Neural cell (in vitro differentiated cells): ENCODE results near the gene TACR2. TPM values are rescaled to one million over a fixed set of nuclear protein-coding genes. Genes with fewer than 3 reads are reported as not detected.

Experiments used
- H2AFZ ChIP-seq: fragments of 200-600, 300-800 bp; sonication (generic), shearing (Covaris generic); 2 replicates; pipeline ENCODE4 v1.6.0; 2014; ENCODE audit warnings: low read depth, mild to moderate bottlenecking, antibody characterized with exemption, low read length, moderate library complexity
- H3F3A ChIP-seq: fragments of 200-600 bp; shearing (Covaris generic); 2 replicates; pipeline ENCODE4 v1.6.1; 2016; ENCODE audit warnings: mild to moderate bottlenecking, moderate library complexity, mixed read lengths, antibody characterized with exemption, low read length; ENCODE audit not compliant: insufficient read depth, poor library complexity, severe bottlenecking
- H3K27ac ChIP-seq: fragments of 200-600, 300-800 bp; sonication (generic), shearing (Covaris generic); 2 replicates; pipeline ENCODE4 v1.5.1; 2014; ENCODE audit warnings: mild to moderate bottlenecking, low read length, moderate library complexity
- H3K27me3 ChIP-seq: fragments of 300-800, 200-600 bp; sonication (generic), shearing (Covaris generic); 2 replicates; pipeline ENCODE4 v1.6.0; 2014; ENCODE audit warnings: mild to moderate bottlenecking, low read depth, low read length, moderate library complexity; ENCODE audit not compliant: insufficient read depth
- H3K36me3 ChIP-seq: fragments of 300-800, 200-600 bp; sonication (generic), shearing (Covaris generic); 2 replicates; pipeline ENCODE4 v1.5.1; 2014; ENCODE audit warnings: mild to moderate bottlenecking, antibody characterized with exemption, low read length, moderate library complexity; ENCODE audit not compliant: insufficient read depth
- H3K4me2 ChIP-seq: fragments of 300-800, 200-600 bp; sonication (generic), shearing (Covaris generic); 2 replicates; pipeline ENCODE4 v1.6.0; 2014; ENCODE audit warnings: mild to moderate bottlenecking, low read length
- H3K4me3 ChIP-seq: fragments of 300-800, 200-600 bp; sonication (generic), shearing (Covaris generic); 2 replicates; pipeline ENCODE4 v1.5.1; 2014; ENCODE audit warnings: mild to moderate bottlenecking, low read length, moderate library complexity
- H3K79me2 ChIP-seq: fragments of 200-600 bp; shearing (Covaris generic); replicated peaks from 2 replicates; pipeline ENCODE4 v1.6.0; 2014; ENCODE audit warnings: mild to moderate bottlenecking, low read length, moderate library complexity; ENCODE audit not compliant: insufficient read depth
- H3K9ac ChIP-seq: fragments of 300-800, 200-600 bp; sonication (generic), shearing (Covaris generic); 2 replicates; pipeline ENCODE4 v1.6.1; 2016; ENCODE audit warnings: mild to moderate bottlenecking, low read length, mixed read lengths
- H3K9me2 ChIP-seq: fragments of 200-600 bp; shearing (Covaris generic); 2 replicates; pipeline ENCODE4 v1.6.1; 2016; ENCODE audit warnings: mild to moderate bottlenecking, low read length, mixed read lengths; ENCODE audit not compliant: insufficient read depth
- H3K9me3 ChIP-seq: fragments of 200-600, 300-800 bp; sonication (generic), shearing (Covaris generic); 2 replicates; pipeline ENCODE4 v1.6.1; 2016; ENCODE audit warnings: mild to moderate bottlenecking, mixed run types, low read length, moderate library complexity, mixed read lengths
- H4K20me1 ChIP-seq: fragments of 200-600 bp; shearing (Covaris generic); 2 replicates; pipeline ENCODE4 v1.6.1; 2016; ENCODE audit warnings: mild to moderate bottlenecking, mixed run types; ENCODE audit not compliant: insufficient read depth
- EP300 ChIP-seq: fragments of 450-650 bp; conservative IDR thresholded peaks from 2 replicates; pipeline ENCODE4 v1.6.1; 2014; ENCODE audit warnings: antibody characterized with exemption, mild to moderate bottlenecking, moderate library complexity; ENCODE audit not compliant: poor library complexity, severe bottlenecking
- EZH2 ChIP-seq: fragments of 200-600, 300-800 bp; shearing (Covaris generic), sonication (generic); IDR thresholded peaks from 2 replicates; pipeline ENCODE4 v1.6.1; 2014; ENCODE audit warnings: antibody characterized with exemption, low read length, borderline replicate concordance, mild to moderate bottlenecking; ENCODE audit not compliant: insufficient read depth, poor library complexity, severe bottlenecking
- MXI1 ChIP-seq: fragments of 450-650 bp; conservative IDR thresholded peaks from 2 replicates; pipeline ENCODE4 v1.6.1; 2014; ENCODE audit warnings: antibody characterized with exemption, mild to moderate bottlenecking; ENCODE audit not compliant: poor library complexity, severe bottlenecking
- POLR2AphosphoS5 ChIP-seq: IDR thresholded peaks from 2 replicates; pipeline ENCODE4 v1.6.1; 2012
- RAD21 ChIP-seq: fragments of 450-650 bp; conservative IDR thresholded peaks from 2 replicates; pipeline ENCODE4 v1.6.1; 2014; ENCODE audit warnings: antibody characterized with exemption, mild to moderate bottlenecking, moderate library complexity
- SMC3 ChIP-seq: fragments of 450-650 bp; conservative IDR thresholded peaks from 2 replicates; pipeline ENCODE4 v1.6.1; 2014; ENCODE audit warnings: antibody characterized with exemption, mild to moderate bottlenecking, moderate library complexity; ENCODE audit not compliant: poor library complexity
- TAF1 ChIP-seq: IDR thresholded peaks from 2 replicates; pipeline ENCODE4 v1.6.1; 2012; ENCODE audit warnings: low read depth
- polyA plus RNA-seq: library from polyadenylated mRNA; depleted of rRNA; stranded (reverse); fragments of >200 nt; gene quantifications from 2 replicates; pipeline ENCODE4 v1.2.3, GENCODE V29; 2014
- TF ChIP-seq, protein P1 (sequence below): IDR thresholded peaks from 2 replicates; pipeline ENCODE4 v1.6.1; 2012; ENCODE audit warnings: borderline replicate concordance
- TF ChIP-seq, protein P2 (sequence below): fragments of 450-650 bp; IDR thresholded peaks from 2 replicates; pipeline ENCODE4 v1.5.1; 2014; ENCODE audit warnings: antibody characterized with exemption, mild to moderate bottlenecking, moderate library complexity; ENCODE audit not compliant: poor library complexity, severe bottlenecking

TACR2 gene
- polyA plus RNA-seq, 1 donor from 2014 or later = not detected

DNA sequence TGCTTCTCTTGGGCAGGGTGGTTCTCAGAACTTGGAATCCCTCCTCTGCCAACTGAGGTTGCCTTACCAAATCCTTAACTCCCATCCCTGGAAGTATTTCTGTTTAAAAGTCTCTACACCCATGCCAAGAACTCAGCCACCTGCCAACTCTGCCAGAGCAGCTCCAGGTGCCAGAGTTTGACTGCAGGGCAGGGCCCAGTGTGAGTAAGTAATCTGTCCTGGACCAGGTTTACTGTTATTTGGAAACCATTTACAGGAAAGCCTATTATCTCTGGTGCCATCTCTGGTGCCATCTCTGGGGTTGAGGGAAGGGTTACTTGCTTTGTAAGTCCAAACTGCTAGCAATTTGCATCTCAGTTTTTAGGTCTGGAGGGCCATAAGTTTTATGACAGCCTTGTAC, 37.1 kb upstream of the TACR2 start:
- no peaks in the 10 kb centered on the region for H3K9me2 ChIP-seq
- H2AFZ ChIP-seq = no peak overlapping the region
- H4K20me1 ChIP-seq = no peaks in the 10 kb centered on the region
- no peaks in the 10 kb centered on the region for H3F3A ChIP-seq
- no peak overlapping the region for H3K27ac ChIP-seq
- H3K4me2 ChIP-seq = no peak overlapping the region
- H3K79me2 ChIP-seq = no peaks in the 10 kb centered on the region
- no peaks in the 10 kb centered on the region for H3K36me3 ChIP-seq
- no peak overlapping the region for H3K9ac ChIP-seq
- TF ChIP-seq MXI1 (no peak), POLR2AphosphoS5 (no peak), EP300 (no peak), EZH2 (no peak), RAD21 (no peak), TAF1 (no peak), SMC3 (no peak)
- TF ChIP-seq, protein P1, sequence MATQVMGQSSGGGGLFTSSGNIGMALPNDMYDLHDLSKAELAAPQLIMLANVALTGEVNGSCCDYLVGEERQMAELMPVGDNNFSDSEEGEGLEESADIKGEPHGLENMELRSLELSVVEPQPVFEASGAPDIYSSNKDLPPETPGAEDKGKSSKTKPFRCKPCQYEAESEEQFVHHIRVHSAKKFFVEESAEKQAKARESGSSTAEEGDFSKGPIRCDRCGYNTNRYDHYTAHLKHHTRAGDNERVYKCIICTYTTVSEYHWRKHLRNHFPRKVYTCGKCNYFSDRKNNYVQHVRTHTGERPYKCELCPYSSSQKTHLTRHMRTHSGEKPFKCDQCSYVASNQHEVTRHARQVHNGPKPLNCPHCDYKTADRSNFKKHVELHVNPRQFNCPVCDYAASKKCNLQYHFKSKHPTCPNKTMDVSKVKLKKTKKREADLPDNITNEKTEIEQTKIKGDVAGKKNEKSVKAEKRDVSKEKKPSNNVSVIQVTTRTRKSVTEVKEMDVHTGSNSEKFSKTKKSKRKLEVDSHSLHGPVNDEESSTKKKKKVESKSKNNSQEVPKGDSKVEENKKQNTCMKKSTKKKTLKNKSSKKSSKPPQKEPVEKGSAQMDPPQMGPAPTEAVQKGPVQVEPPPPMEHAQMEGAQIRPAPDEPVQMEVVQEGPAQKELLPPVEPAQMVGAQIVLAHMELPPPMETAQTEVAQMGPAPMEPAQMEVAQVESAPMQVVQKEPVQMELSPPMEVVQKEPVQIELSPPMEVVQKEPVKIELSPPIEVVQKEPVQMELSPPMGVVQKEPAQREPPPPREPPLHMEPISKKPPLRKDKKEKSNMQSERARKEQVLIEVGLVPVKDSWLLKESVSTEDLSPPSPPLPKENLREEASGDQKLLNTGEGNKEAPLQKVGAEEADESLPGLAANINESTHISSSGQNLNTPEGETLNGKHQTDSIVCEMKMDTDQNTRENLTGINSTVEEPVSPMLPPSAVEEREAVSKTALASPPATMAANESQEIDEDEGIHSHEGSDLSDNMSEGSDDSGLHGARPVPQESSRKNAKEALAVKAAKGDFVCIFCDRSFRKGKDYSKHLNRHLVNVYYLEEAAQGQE = no peak
- no peaks in the 10 kb centered on the region for H3K9me3 ChIP-seq
- H3K4me3 ChIP-seq = no peak overlapping the region
- peaks cover 11% of the 10 kb centered on the region for H3K27me3 ChIP-seq

DNA sequence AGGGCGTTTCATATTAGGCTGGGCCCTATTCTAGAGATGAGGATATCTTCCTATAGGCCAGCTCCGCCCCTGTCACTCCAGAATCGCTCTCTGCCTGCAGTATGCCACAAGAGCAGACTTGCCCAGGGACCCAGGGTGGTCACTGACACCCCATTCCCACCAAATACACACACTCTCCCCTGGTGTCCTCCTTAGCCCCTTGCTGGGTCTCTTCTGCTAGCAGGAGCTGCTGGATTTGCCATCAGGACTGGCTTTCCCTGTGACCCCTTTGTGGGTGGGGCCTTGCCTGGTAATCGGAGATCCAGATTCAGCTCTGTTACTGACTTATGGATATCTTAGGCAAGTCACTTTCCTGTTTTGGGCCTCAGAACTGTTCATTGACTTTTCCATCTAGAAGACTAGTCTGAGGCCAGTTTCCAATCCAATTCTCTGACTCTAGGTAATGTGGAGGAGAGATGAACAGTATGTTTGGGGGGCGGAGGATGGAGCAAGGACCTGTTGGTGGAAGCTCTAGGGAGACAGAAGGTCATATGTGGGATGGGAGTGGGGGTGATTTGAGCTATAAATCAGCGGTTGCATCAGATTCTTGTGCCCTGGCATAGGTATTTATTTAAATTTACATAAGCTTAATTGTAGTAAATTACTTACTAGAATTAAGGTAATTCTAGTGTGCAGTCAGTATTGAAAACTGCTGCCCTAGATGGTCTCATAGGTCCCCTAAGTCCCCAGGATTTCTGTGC, 36.1 kb upstream of the TACR2 start:
- H3K79me2 ChIP-seq = no peaks in the 10 kb centered on the region
- TF ChIP-seq, protein P1 = no peak
- TF ChIP-seq, protein P2, sequence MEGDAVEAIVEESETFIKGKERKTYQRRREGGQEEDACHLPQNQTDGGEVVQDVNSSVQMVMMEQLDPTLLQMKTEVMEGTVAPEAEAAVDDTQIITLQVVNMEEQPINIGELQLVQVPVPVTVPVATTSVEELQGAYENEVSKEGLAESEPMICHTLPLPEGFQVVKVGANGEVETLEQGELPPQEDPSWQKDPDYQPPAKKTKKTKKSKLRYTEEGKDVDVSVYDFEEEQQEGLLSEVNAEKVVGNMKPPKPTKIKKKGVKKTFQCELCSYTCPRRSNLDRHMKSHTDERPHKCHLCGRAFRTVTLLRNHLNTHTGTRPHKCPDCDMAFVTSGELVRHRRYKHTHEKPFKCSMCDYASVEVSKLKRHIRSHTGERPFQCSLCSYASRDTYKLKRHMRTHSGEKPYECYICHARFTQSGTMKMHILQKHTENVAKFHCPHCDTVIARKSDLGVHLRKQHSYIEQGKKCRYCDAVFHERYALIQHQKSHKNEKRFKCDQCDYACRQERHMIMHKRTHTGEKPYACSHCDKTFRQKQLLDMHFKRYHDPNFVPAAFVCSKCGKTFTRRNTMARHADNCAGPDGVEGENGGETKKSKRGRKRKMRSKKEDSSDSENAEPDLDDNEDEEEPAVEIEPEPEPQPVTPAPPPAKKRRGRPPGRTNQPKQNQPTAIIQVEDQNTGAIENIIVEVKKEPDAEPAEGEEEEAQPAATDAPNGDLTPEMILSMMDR = no peak
- TF ChIP-seq RAD21 = no peak
- no peak for TF ChIP-seq TAF1
- no peak for TF ChIP-seq SMC3
- TF ChIP-seq EP300 = no peak
- TF ChIP-seq EZH2 = no peak
- TF ChIP-seq POLR2AphosphoS5 = no peak
- no peaks in the 10 kb centered on the region for H3F3A ChIP-seq
- H3K27ac ChIP-seq = no peak overlapping the region
- no peak overlapping the region for H3K4me2 ChIP-seq
- H2AFZ ChIP-seq = no peak overlapping the region
- peaks cover 11% of the 10 kb centered on the region for H3K27me3 ChIP-seq
- H3K9ac ChIP-seq = no peak overlapping the region
- H3K36me3 ChIP-seq = no peaks in the 10 kb centered on the region
- H3K9me3 ChIP-seq = no peaks in the 10 kb centered on the region
- H4K20me1 ChIP-seq = no peaks in the 10 kb centered on the region
- H3K9me2 ChIP-seq = no peaks in the 10 kb centered on the region
- H3K4me3 ChIP-seq = no peak overlapping the region
